ENCODE measurements around the gene FAM78A. TPM values are rescaled to one million over a fixed set of nuclear protein-coding genes. Genes with fewer than 3 reads are reported as not detected.
A peak's percentile ranks its signal among the peaks of the same experiment; 100 is the strongest.

The FAM78A gene
- 0.56 and 0.60 TPM in 2 replicates for polyA plus RNA-seq (2013)

- Histone ChIP-seq H3K4ac (ENCODE audit: low read depth, low read length) (no peak within 1 kb of the TSS), H3K36me3 (ENCODE audit: control insufficient read depth in 1 of 2, insufficient read depth in 2 of 2, low read length in 2 of 2) (no peaks in the 10 kb centered on the region), H3K9ac (ENCODE audit: low read length) (no peak within 1 kb of the TSS), H2BK120ac (ENCODE audit: insufficient read depth, low read length, poor library complexity) (no peak within 1 kb of the TSS), H3K4me1 (ENCODE audit: control insufficient read depth in 1 of 2, insufficient read depth in 2 of 2, low read length in 2 of 2) (peaks cover 2 to 4% of the 10 kb centered on the region in 2 experiments), H2BK5ac (ENCODE audit: low read depth, low read length, poor library complexity) (no peak within 1 kb of the TSS), H2BK12ac (ENCODE audit: low read length) (no peak within 1 kb of the TSS), H3K27me3 (ENCODE audit: insufficient read depth, low read length) (peaks cover 17% of the 10 kb centered on the region), H3K18ac (ENCODE audit: low read length) (no peak within 1 kb of the TSS), H4K12ac (ENCODE audit: low read depth, low read length) (no peak within 1 kb of the TSS), H4K91ac (ENCODE audit: low read depth, low read length) (no peak within 1 kb of the TSS), H3K4me3 (ENCODE audit: low read depth, low read length) (peak within 1 kb of the TSS; percentile 60), H4K8ac (ENCODE audit: low read depth, low read length) (no peak within 1 kb of the TSS), H3K4me2 (ENCODE audit: low read length) (peak within 1 kb of the TSS; percentile 78), H3K9me3 (ENCODE audit: insufficient read depth, low read depth, low read length) (no peaks in the 10 kb centered on the region), H3K79me2 (ENCODE audit: control insufficient read depth, insufficient read depth, low read length, poor library complexity) (no peaks in the 10 kb centered on the region), H3K27ac (ENCODE audit: low read depth, low read length) (no peak within 1 kb of the TSS), H2AK5ac (ENCODE audit: low read length) (no peak within 1 kb of the TSS), H2AFZ (ENCODE audit: insufficient read depth, low read length, poor library complexity) (peak within 1 kb of the TSS; percentile 17), H3K79me1 (ENCODE audit: low read length) (no peaks in the 10 kb centered on the region), H3K14ac (ENCODE audit: low read length) (no peak within 1 kb of the TSS), H3K23ac (ENCODE audit: low read length) (no peak within 1 kb of the TSS)
- peak; percentile 87 to 91 for DNase-seq
- WGBS (ENCODE audit: extremely low coverage, insufficient coverage, insufficient read length): no CpG with 5 or more reads among the region's 76 CpGs
Observed at GRCh38 chr9:131276094-131276888, at the start of gene FAM78A. TSS of gene FAM78A (minus strand) at chr9:131276510. CDS start at chr9:131276179, 331 bp downstream.

- Histone ChIP-seq H2BK5ac (ENCODE audit: low read depth, low read length, poor library complexity) (no peak overlapping the region), H3K79me1 (ENCODE audit: low read length) (no peaks in the 10 kb centered on the region), H3K9ac (ENCODE audit: low read length) (no peak overlapping the region), H4K91ac (ENCODE audit: low read depth, low read length) (no peak overlapping the region), H3K9me3 (ENCODE audit: insufficient read depth, low read depth, low read length) (no peaks in the 10 kb centered on the region), H3K18ac (ENCODE audit: low read length) (no peak overlapping the region), H3K4me2 (ENCODE audit: low read length) (no peak overlapping the region), H3K27me3 (ENCODE audit: insufficient read depth, low read length) (no peaks in the 10 kb centered on the region), H4K12ac (ENCODE audit: low read depth, low read length) (no peak overlapping the region), H3K4me3 (ENCODE audit: low read depth, low read length) (no peak overlapping the region), H3K14ac (ENCODE audit: low read length) (no peak overlapping the region), H4K8ac (ENCODE audit: low read depth, low read length) (no peak overlapping the region), H3K4ac (ENCODE audit: low read depth, low read length) (no peak overlapping the region), H2AFZ (ENCODE audit: insufficient read depth, low read length, poor library complexity) (no peak overlapping the region), H2BK120ac (ENCODE audit: insufficient read depth, low read length, poor library complexity) (no peak overlapping the region), H3K23ac (ENCODE audit: low read length) (no peak overlapping the region), H3K27ac (ENCODE audit: low read depth, low read length) (no peak overlapping the region), H3K36me3 (ENCODE audit: control insufficient read depth in 1 of 2, insufficient read depth in 2 of 2, low read length in 2 of 2) (no peaks in the 10 kb centered on the region), H2BK12ac (ENCODE audit: low read length) (no peak overlapping the region), H3K4me1 (ENCODE audit: control insufficient read depth in 1 of 2, insufficient read depth in 2 of 2, low read length in 2 of 2) (peaks cover 0 to 6% of the 10 kb centered on the region in 2 experiments), H3K79me2 (ENCODE audit: control insufficient read depth, insufficient read depth, low read length, poor library complexity) (no peaks in the 10 kb centered on the region), H2AK5ac (ENCODE audit: low read length) (no peak overlapping the region)
- WGBS (ENCODE audit: extremely low coverage, insufficient coverage, insufficient read length): no CpG with 5 or more reads among the region's 21 CpGs
- peak; percentile 92 to 95 for DNase-seq
Observed at GRCh38 chr9:131324736-131325679, 48.7 kb upstream of the FAM78A start.

- Histone ChIP-seq H4K12ac (ENCODE audit: low read depth, low read length) (no peak overlapping the region), H3K4me3 (ENCODE audit: low read depth, low read length) (no peak overlapping the region), H2BK120ac (ENCODE audit: insufficient read depth, low read length, poor library complexity) (no peak overlapping the region), H2BK12ac (ENCODE audit: low read length) (no peak overlapping the region), H2BK5ac (ENCODE audit: low read depth, low read length, poor library complexity) (no peak overlapping the region), H3K27ac (ENCODE audit: low read depth, low read length) (no peak overlapping the region), H4K8ac (ENCODE audit: low read depth, low read length) (no peak overlapping the region), H3K79me1 (ENCODE audit: low read length) (no peaks in the 10 kb centered on the region), H3K4me1 (ENCODE audit: control insufficient read depth in 1 of 2, insufficient read depth in 2 of 2, low read length in 2 of 2) (peaks cover 0 to 6% of the 10 kb centered on the region in 2 experiments), H3K23ac (ENCODE audit: low read length) (no peak overlapping the region), H3K79me2 (ENCODE audit: control insufficient read depth, insufficient read depth, low read length, poor library complexity) (no peaks in the 10 kb centered on the region), H3K27me3 (ENCODE audit: insufficient read depth, low read length) (no peaks in the 10 kb centered on the region), H3K18ac (ENCODE audit: low read length) (no peak overlapping the region), H3K9me3 (ENCODE audit: insufficient read depth, low read depth, low read length) (no peaks in the 10 kb centered on the region), H2AFZ (ENCODE audit: insufficient read depth, low read length, poor library complexity) (no peak overlapping the region), H3K9ac (ENCODE audit: low read length) (no peak overlapping the region), H3K4ac (ENCODE audit: low read depth, low read length) (no peak overlapping the region), H3K14ac (ENCODE audit: low read length) (no peak overlapping the region), H2AK5ac (ENCODE audit: low read length) (no peak overlapping the region), H4K91ac (ENCODE audit: low read depth, low read length) (no peak overlapping the region), H3K36me3 (ENCODE audit: control insufficient read depth in 1 of 2, insufficient read depth in 2 of 2, low read length in 2 of 2) (no peaks in the 10 kb centered on the region), H3K4me2 (ENCODE audit: low read length) (no peak overlapping the region)
- peak; percentile 61 to 68 for DNase-seq
- WGBS (ENCODE audit: extremely low coverage, insufficient coverage, insufficient read length): no CpG with 5 or more reads among the region's 8 CpGs
Observed at GRCh38 chr9:131323629-131324028, 47.3 kb upstream of the FAM78A start.

GRCh38 chr9:131320031-131320685 is 43.8 kb upstream of the FAM78A start:
- H2AK5ac ChIP-seq (ENCODE audit: low read length): no peak overlapping the region
- no peak overlapping the region for H2AFZ ChIP-seq (ENCODE audit: insufficient read depth, low read length, poor library complexity)
- H3K23ac ChIP-seq (ENCODE audit: low read length): no peak overlapping the region
- WGBS (ENCODE audit: extremely low coverage, insufficient coverage, insufficient read length): no CpG with 5 or more reads among the region's 19 CpGs
- no peaks in the 10 kb centered on the region for H3K27me3 ChIP-seq (ENCODE audit: insufficient read depth, low read length)
- no peaks in the 10 kb centered on the region for H3K36me3 ChIP-seq (ENCODE audit: control insufficient read depth in 1 of 2, insufficient read depth in 2 of 2, low read length in 2 of 2)
- H3K9ac ChIP-seq (ENCODE audit: low read length): no peak overlapping the region
- no peaks in the 10 kb centered on the region for H3K79me1 ChIP-seq (ENCODE audit: low read length)
- H4K12ac ChIP-seq (ENCODE audit: low read depth, low read length): no peak overlapping the region
- no peak overlapping the region for H2BK5ac ChIP-seq (ENCODE audit: low read depth, low read length, poor library complexity)
- H3K4me3 ChIP-seq (ENCODE audit: low read depth, low read length): no peak overlapping the region
- no peak overlapping the region for H3K4ac ChIP-seq (ENCODE audit: low read depth, low read length)
- H2BK120ac ChIP-seq (ENCODE audit: insufficient read depth, low read length, poor library complexity): no peak overlapping the region
- peaks cover 0 to 7% of the 10 kb centered on the region in 2 experiments for H3K4me1 ChIP-seq (ENCODE audit: control insufficient read depth in 1 of 2, insufficient read depth in 2 of 2, low read length in 2 of 2)
- no peaks in the 10 kb centered on the region for H3K79me2 ChIP-seq (ENCODE audit: control insufficient read depth, insufficient read depth, low read length, poor library complexity)
- no peak overlapping the region for H3K27ac ChIP-seq (ENCODE audit: low read depth, low read length)
- no peak overlapping the region for H2BK12ac ChIP-seq (ENCODE audit: low read length)
- DNase-seq: peak; percentile 87
- H3K14ac ChIP-seq (ENCODE audit: low read length): no peak overlapping the region
- H4K8ac ChIP-seq (ENCODE audit: low read depth, low read length): no peak overlapping the region
- H4K91ac ChIP-seq (ENCODE audit: low read depth, low read length): no peak overlapping the region
- no peak overlapping the region for H3K18ac ChIP-seq (ENCODE audit: low read length)
- H3K9me3 ChIP-seq (ENCODE audit: insufficient read depth, low read depth, low read length): peaks cover 3% of the 10 kb centered on the region
- H3K4me2 ChIP-seq (ENCODE audit: low read length): no peak overlapping the region
